ENCODE measurements around the gene IRF5. TPM values are rescaled to one million over a fixed set of nuclear protein-coding genes. Genes with fewer than 3 reads are reported as not detected.

The IRF5 gene
- total and polyA plus RNA-seq, 10 of the 15 experiments (the other 5 are each of a cell fraction or from before 2014, with no cell fraction given), result 5.4 to 90.3 (median 61.7) TPM

GRCh38 chr7:128937271-128937646 is 468 bp upstream of the IRF5 start (continued):
- TF ChIP-seq ZNF592 (IDR thresholded peaks at IDR 0.05) (no peak), EZH2 (IDR thresholded peaks at IDR 0.05; ENCODE audit: borderline replicate concordance, control insufficient read depth, low read depth, low read length) (no peak), ZBED1 (IDR thresholded peaks at IDR 0.05; ENCODE audit: borderline replicate concordance) (no peak), RBBP5 (conservative IDR thresholded peaks at IDR 0.05) (no peak), BHLHE40 (IDR thresholded peaks at IDR 0.05; ENCODE audit: borderline replicate concordance in 1 of 2, low read depth in 2 of 2, low read length in 1 of 2) (no peak), CREM (IDR thresholded peaks at IDR 0.05; ENCODE audit: low read depth) (no peak), MLLT1 (IDR thresholded peaks at IDR 0.05) (peak; percentile 75; the same call in 1 of the 2 replicates), HCFC1 (IDR thresholded peaks at IDR 0.05; ENCODE audit: low read length) (no peak), POU2F2 (IDR thresholded peaks at IDR 0.05; ENCODE audit: borderline replicate concordance, low read depth, low read length) (no peak), E2F8 (IDR thresholded peaks at IDR 0.05; ENCODE audit: low read depth, partially characterized antibody) (no peak), MYB (IDR thresholded peaks at IDR 0.05; ENCODE audit: borderline replicate concordance, low read depth, low read length) (no peak), NBN (IDR thresholded peaks at IDR 0.05) (peak; percentile 19; the same call in 1 of the 2 replicates), KAT2A (conservative IDR thresholded peaks at IDR 0.05; ENCODE audit: control insufficient read depth, low read depth, low read length) (no peak)
